Cardiac muscle cell (in vitro differentiated cells and primary cell): ENCODE results near the gene RRAD. TPM values are rescaled to one million over a fixed set of nuclear protein-coding genes. Genes with fewer than 3 reads are reported as not detected.
"Not testable (repeated sequence)": the region's sequence is repeated elsewhere in the genome, so short reads cannot be mapped to it uniquely, and the experiment has no call there.

Experiments
- DNase-seq, 2 donors: peaks; one replicate each; pipeline versions ENCODE4 v3.0.0 to v3.0.0-alpha.2; 2010 to 2017; ENCODE audit warnings: low read depth in 1 of 2, low spot score in 1 of 2
- H3K27ac ChIP-seq: fragments of 200-600 bp; sonication (generic); 2 replicates; pipeline ENCODE4 v1.5.1; 2016
- H3K27me3 ChIP-seq: fragments of 200-600 bp; sonication (generic); 2 replicates; pipeline ENCODE4 v1.6.0; 2016; ENCODE audit warnings: control low read depth
- H3K36me3 ChIP-seq: fragments of 200-600 bp; sonication (generic); 2 replicates; pipeline ENCODE4 v1.5.1; 2016; ENCODE audit warnings: control low read depth
- H3K4me1 ChIP-seq: fragments of 200-600 bp; sonication (generic); 2 replicates; pipeline ENCODE4 v1.8.1; 2017; ENCODE audit warnings: low read depth, mild to moderate bottlenecking, mixed run types
- H3K4me3 ChIP-seq: fragments of 200-600 bp; sonication (generic); 2 replicates; pipeline ENCODE4 v1.5.1; 2016; ENCODE audit warnings: mild to moderate bottlenecking
- H3K9me3 ChIP-seq: fragments of 200-600 bp; sonication (generic); 2 replicates; pipeline ENCODE4 v1.5.1; 2017; ENCODE audit warnings: low read depth, mild to moderate bottlenecking, control low read depth
- polyA plus RNA-seq: library from polyadenylated mRNA; unstranded; fragments of >200 nt; fragmentation: Nextera tagmentation; extraction: Ambion mirVana; gene quantifications from 2 replicates; pipeline ENCODE4 v1.2.1, GENCODE V29; 2016
- total RNA-seq: library from RNA; depleted of rRNA; stranded (reverse); fragments of >200 nt; gene quantifications from 2 replicates; pipeline ENCODE4 v1.2.3, GENCODE V29; 2016
- TF ChIP-seq, protein P1 (sequence below): IDR thresholded peaks from 2 replicates; pipeline ENCODE4 v1.5.1; 2012; ENCODE audit warnings: low read depth, mild to moderate bottlenecking, low read length

RRAD gene
- total and polyA plus RNA-seq, 2 experiments from 2014 or later: 73.8 to 246 TPM

- H3K4me1 ChIP-seq: peaks cover 19% of the 10 kb centered on the region
- peaks cover 27% of the 10 kb centered on the region for H3K36me3 ChIP-seq
- DNase-seq: no peak
- H3K27ac ChIP-seq: no peak overlapping the region
- no peaks in the 10 kb centered on the region for H3K9me3 ChIP-seq
- H3K4me3 ChIP-seq: no peak overlapping the region
- H3K27me3 ChIP-seq: no peaks in the 10 kb centered on the region
- TF ChIP-seq, protein P1, sequence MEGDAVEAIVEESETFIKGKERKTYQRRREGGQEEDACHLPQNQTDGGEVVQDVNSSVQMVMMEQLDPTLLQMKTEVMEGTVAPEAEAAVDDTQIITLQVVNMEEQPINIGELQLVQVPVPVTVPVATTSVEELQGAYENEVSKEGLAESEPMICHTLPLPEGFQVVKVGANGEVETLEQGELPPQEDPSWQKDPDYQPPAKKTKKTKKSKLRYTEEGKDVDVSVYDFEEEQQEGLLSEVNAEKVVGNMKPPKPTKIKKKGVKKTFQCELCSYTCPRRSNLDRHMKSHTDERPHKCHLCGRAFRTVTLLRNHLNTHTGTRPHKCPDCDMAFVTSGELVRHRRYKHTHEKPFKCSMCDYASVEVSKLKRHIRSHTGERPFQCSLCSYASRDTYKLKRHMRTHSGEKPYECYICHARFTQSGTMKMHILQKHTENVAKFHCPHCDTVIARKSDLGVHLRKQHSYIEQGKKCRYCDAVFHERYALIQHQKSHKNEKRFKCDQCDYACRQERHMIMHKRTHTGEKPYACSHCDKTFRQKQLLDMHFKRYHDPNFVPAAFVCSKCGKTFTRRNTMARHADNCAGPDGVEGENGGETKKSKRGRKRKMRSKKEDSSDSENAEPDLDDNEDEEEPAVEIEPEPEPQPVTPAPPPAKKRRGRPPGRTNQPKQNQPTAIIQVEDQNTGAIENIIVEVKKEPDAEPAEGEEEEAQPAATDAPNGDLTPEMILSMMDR: no peak
These were observed 12.5 kb upstream of the RRAD start for GRCh38 chr16:66937725-66938337.

- Histone ChIP-seq H3K9me3 (no peaks in the 10 kb centered on the region), H3K27ac (no peak overlapping the region), H3K4me1 (peaks cover 19% of the 10 kb centered on the region), H3K27me3 (no peaks in the 10 kb centered on the region), H3K4me3 (no peak overlapping the region), H3K36me3 (peaks cover 22% of the 10 kb centered on the region)
- TF ChIP-seq, protein P1: no peak
- DNase-seq: no peak
These were observed 11.7 kb upstream of the RRAD start for GRCh38 chr16:66936889-66937554.

GRCh38 chr16:66936462-66936861 is 11.1 kb upstream of the RRAD start:
- Histone ChIP-seq H3K4me1 (peaks cover 19% of the 10 kb centered on the region), H3K9me3 (no peaks in the 10 kb centered on the region), H3K36me3 (peaks cover 16% of the 10 kb centered on the region), H3K27me3 (no peaks in the 10 kb centered on the region), H3K27ac (no peak overlapping the region), H3K4me3 (peak overlapping the region; percentile 62)
- TF ChIP-seq, protein P1: no peak
- no peak for DNase-seq

GRCh38 chr16:66935314-66936011 is 10.1 kb upstream of the RRAD start, which contains the start of gene CES2:
CES2 (plus strand) TSS chr16:66935516; CDS start chr16:66935636, 120 bp downstream.
- peaks cover 19% of the 10 kb centered on the region for H3K4me1 ChIP-seq
- H3K9me3 ChIP-seq: no peaks in the 10 kb centered on the region
- H3K36me3 ChIP-seq: peaks cover 6% of the 10 kb centered on the region
- peak within 1 kb of the TSS; percentile 62 for H3K4me3 ChIP-seq
- no peaks in the 10 kb centered on the region for H3K27me3 ChIP-seq
- TF ChIP-seq, protein P1: no peak
- no peak for DNase-seq
- H3K27ac ChIP-seq: peak within 1 kb of the TSS; percentile 83

GRCh38 chr16:66934839-66935313 is 9.5 kb upstream of the RRAD start:
- H3K27me3 ChIP-seq, H3K36me3 ChIP-seq, H3K9me3 ChIP-seq, DNase-seq: not testable (repeated sequence)
- peak overlapping the region; percentile 83 for H3K27ac ChIP-seq
- peaks cover 25% of the 10 kb centered on the region for H3K4me1 ChIP-seq
- H3K4me3 ChIP-seq: peak overlapping the region; percentile 62
